Mucosa of stomach (tissue), 1 donor: ENCODE data around the gene BCAS1.

Source experiments
- H3K27me3 ChIP-seq: one replicate; pipeline ENCODE4 v1.7.0; 2013; ENCODE audit warnings: mild to moderate bottlenecking, low read length; ENCODE audit not compliant: control insufficient read depth, insufficient read depth
- H3K36me3 ChIP-seq: one replicate; pipeline ENCODE4 v1.7.0; 2013; ENCODE audit warnings: low read length; ENCODE audit not compliant: control insufficient read depth, insufficient read depth
- H3K4me1 ChIP-seq: one replicate; pipeline ENCODE4 v1.7.0; 2013; ENCODE audit warnings: mild to moderate bottlenecking, low read length; ENCODE audit not compliant: control insufficient read depth, insufficient read depth
- H3K4me3 ChIP-seq: one replicate; pipeline ENCODE4 v1.7.0; 2013; ENCODE audit warnings: low read length
- H3K9ac ChIP-seq: one replicate; pipeline ENCODE4 v1.7.0; 2013; ENCODE audit warnings: mild to moderate bottlenecking, low read length, moderate library complexity
- H3K9me3 ChIP-seq: one replicate; pipeline ENCODE4 v1.7.0; 2013; ENCODE audit warnings: mild to moderate bottlenecking, low read length, moderate library complexity; ENCODE audit not compliant: control insufficient read depth
- donor health status: Pancreatic carcinoma.

Gene BCAS1

DNA sequence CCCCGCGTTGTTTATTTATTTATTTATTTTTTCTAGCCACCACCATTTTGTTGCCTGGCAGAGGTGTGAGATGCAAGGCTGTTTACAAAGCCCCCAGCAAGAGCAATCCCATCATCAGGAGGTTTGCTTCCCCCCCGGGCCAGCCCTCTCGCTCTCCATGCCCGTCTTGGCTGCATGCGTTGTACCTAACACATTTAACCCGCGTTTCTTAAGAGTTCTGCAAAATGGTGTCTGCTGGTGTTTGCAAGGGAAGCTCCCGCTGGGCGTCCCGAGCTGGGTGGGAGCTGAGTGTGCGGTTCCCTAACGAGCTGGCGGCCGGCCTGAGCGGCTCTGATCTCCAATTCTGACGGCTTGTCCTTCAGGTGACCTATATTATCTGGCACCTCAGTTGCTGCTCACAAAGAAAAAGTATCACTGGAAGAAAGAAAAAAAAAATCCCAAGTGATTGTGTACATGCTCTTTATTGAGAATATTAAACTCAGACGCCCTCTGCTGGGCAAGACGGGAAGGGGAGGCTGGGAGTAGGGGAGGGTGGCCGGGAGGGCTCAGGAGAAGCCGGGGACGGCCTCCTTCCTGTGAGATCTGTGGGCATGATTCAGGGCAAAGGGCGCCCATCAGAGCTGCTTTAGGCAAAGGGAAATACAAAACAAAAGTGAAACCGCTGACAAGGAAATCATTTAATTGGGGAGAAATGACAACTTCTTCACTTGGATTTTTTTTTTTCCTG lies 154.8 kb downstream of the BCAS1 start:
- peak overlapping the region; percentile 93 for H3K4me3 ChIP-seq
- peaks cover 32% of the 10 kb centered on the region for H3K4me1 ChIP-seq
- H3K27me3 ChIP-seq = no peaks in the 10 kb centered on the region
- H3K9ac ChIP-seq = peak overlapping the region; percentile 83
- no peaks in the 10 kb centered on the region for H3K9me3 ChIP-seq
- H3K36me3 ChIP-seq = no peaks in the 10 kb centered on the region

GRCh38 chr20:53914781-53915445 lies 155.5 kb downstream of the BCAS1 start:
- Histone ChIP-seq H3K4me3 (peak overlapping the region; percentile 93), H3K27me3 (no peaks in the 10 kb centered on the region), H3K4me1 (peaks cover 32% of the 10 kb centered on the region), H3K9ac (peak overlapping the region; percentile 83), H3K36me3 (no peaks in the 10 kb centered on the region), H3K9me3 (no peaks in the 10 kb centered on the region)

- Histone ChIP-seq H3K27me3 (no peaks in the 10 kb centered on the region), H3K9ac (no peak overlapping the region), H3K36me3 (no peaks in the 10 kb centered on the region), H3K4me3 (no peak overlapping the region), H3K4me1 (peaks cover 32% of the 10 kb centered on the region), H3K9me3 (no peaks in the 10 kb centered on the region)
These were observed 156.2 kb downstream of the BCAS1 start for GRCh38 chr20:53914091-53914780.

- H3K9ac ChIP-seq = no peak overlapping the region
- H3K4me3 ChIP-seq = no peak overlapping the region
- H3K27me3 ChIP-seq = no peaks in the 10 kb centered on the region
- peaks cover 27% of the 10 kb centered on the region for H3K4me1 ChIP-seq
- H3K36me3 ChIP-seq = no peaks in the 10 kb centered on the region
- H3K9me3 ChIP-seq = no peaks in the 10 kb centered on the region
These were observed 159.1 kb downstream of the BCAS1 start for GRCh38 chr20:53911301-53911700.

- Histone ChIP-seq H3K9ac (no peak overlapping the region), H3K36me3 (no peaks in the 10 kb centered on the region), H3K4me3 (no peak overlapping the region), H3K4me1 (peaks cover 21% of the 10 kb centered on the region), H3K9me3 (no peaks in the 10 kb centered on the region), H3K27me3 (no peaks in the 10 kb centered on the region)
These were observed 159.9 kb downstream of the BCAS1 start for GRCh38 chr20:53910351-53911002.

DNA sequence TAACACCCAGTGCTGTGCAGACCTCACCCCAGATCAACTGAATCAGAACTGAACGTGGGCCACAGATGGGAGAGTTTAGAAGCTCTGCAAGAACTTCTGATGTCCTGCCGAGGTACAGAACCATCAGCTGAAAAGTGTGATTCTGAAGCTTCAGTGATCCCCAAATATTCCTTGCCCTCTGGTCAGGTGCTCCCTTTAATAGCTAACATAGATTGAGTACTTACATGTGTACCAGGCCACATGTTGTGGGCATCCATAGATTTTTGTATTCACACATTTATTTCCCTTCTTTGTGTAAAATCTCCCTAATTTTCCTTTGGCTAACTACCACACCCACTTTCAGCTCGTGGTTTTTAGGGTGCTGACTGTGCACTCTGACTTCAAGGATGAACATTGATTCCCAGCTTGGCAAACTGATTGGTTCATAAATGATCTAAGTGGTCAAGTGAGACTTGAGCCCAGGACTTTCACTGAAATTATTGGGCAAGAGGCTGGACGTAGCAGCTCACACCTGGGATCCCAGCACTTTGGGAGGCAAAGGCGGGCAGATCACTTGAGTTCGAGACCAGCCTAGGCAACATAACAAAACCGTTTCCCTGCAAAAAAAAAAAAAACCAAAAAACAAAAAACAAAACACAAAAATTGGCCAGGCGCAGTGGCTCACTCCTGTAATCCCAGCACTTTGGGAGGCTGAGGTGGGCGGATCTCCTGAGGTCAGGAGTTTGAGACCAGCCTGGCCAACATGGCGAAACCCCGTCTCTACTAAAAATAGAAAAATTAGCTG lies 162.2 kb downstream of the BCAS1 start:
- no peak overlapping the region for H3K9ac ChIP-seq
- no peaks in the 10 kb centered on the region for H3K9me3 ChIP-seq
- peaks cover 6% of the 10 kb centered on the region for H3K4me1 ChIP-seq
- no peak overlapping the region for H3K4me3 ChIP-seq
- no peaks in the 10 kb centered on the region for H3K36me3 ChIP-seq
- H3K27me3 ChIP-seq = no peaks in the 10 kb centered on the region

GRCh38 chr20:53905820-53906191 lies 164.6 kb downstream of the BCAS1 start:
- no peaks in the 10 kb centered on the region for H3K9me3 ChIP-seq
- no peaks in the 10 kb centered on the region for H3K36me3 ChIP-seq
- H3K9ac ChIP-seq = no peak overlapping the region
- peaks cover 17% of the 10 kb centered on the region for H3K4me1 ChIP-seq
- H3K4me3 ChIP-seq = no peak overlapping the region
- H3K27me3 ChIP-seq = no peaks in the 10 kb centered on the region

- no peaks in the 10 kb centered on the region for H3K27me3 ChIP-seq
- H3K36me3 ChIP-seq = no peaks in the 10 kb centered on the region
- H3K9ac ChIP-seq = no peak overlapping the region
- H3K4me3 ChIP-seq = no peak overlapping the region
- H3K9me3 ChIP-seq = no peaks in the 10 kb centered on the region
- H3K4me1 ChIP-seq = peaks cover 23% of the 10 kb centered on the region
These were observed 165.2 kb downstream of the BCAS1 start for GRCh38 chr20:53905019-53905819.

DNA sequence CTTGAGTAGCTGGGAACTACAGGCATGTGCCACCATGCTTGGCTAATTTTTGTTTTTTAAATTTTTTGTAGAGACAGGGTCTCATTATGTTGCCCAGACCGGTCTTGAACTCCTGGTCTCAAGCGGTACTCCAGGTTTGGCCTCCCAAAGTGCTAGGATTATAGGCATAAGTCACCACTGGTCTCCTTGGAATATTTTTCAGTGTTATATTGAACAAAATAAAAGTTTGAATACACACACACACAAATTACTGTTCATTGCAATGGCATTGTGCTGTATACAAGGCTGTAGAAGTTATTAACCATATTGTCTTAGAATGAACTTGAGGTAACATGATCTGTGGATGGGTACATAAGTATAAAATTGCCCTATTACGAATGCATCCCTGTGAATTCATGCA lies 166.1 kb downstream of the BCAS1 start:
- Histone ChIP-seq H3K9ac (no peak overlapping the region), H3K36me3 (no peaks in the 10 kb centered on the region), H3K4me1 (peaks cover 32% of the 10 kb centered on the region), H3K9me3 (no peaks in the 10 kb centered on the region), H3K27me3 (no peaks in the 10 kb centered on the region), H3K4me3 (no peak overlapping the region)

- Histone ChIP-seq H3K4me1 (peaks cover 39% of the 10 kb centered on the region), H3K4me3 (no peak overlapping the region), H3K9me3 (no peaks in the 10 kb centered on the region), H3K9ac (no peak overlapping the region), H3K36me3 (no peaks in the 10 kb centered on the region), H3K27me3 (no peaks in the 10 kb centered on the region)
These were observed 166.8 kb downstream of the BCAS1 start for GRCh38 chr20:53903652-53903987.
